HUDEP-2 (cell line): ENCODE results near the gene DYRK4.
A peak's percentile ranks its signal among the peaks of the same experiment; 100 is the strongest.
"Not testable (repeated sequence)": the region's sequence is repeated elsewhere in the genome, so short reads cannot be mapped to it uniquely, and the experiment has no call there.

Experiments used
- DNase-seq, 76 experiments: peaks; one replicate each; lab custom pipeline; 2025; ENCODE audit not compliant: unreplicated experiment in 76 of 76; lab: John Stamatoyannopoulos, UW

DYRK4 gene, protein sequence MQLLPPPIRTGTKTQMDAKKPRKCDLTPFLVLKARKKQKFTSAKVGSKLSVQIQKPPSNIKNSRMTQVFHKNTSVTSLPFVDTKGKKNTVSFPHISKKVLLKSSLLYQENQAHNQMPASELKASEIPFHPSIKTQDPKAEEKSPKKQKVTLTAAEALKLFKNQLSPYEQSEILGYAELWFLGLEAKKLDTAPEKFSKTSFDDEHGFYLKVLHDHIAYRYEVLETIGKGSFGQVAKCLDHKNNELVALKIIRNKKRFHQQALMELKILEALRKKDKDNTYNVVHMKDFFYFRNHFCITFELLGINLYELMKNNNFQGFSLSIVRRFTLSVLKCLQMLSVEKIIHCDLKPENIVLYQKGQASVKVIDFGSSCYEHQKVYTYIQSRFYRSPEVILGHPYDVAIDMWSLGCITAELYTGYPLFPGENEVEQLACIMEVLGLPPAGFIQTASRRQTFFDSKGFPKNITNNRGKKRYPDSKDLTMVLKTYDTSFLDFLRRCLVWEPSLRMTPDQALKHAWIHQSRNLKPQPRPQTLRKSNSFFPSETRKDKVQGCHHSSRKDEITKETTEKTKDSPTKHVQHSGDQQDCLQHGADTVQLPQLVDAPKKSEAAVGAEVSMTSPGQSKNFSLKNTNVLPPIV

DNA sequence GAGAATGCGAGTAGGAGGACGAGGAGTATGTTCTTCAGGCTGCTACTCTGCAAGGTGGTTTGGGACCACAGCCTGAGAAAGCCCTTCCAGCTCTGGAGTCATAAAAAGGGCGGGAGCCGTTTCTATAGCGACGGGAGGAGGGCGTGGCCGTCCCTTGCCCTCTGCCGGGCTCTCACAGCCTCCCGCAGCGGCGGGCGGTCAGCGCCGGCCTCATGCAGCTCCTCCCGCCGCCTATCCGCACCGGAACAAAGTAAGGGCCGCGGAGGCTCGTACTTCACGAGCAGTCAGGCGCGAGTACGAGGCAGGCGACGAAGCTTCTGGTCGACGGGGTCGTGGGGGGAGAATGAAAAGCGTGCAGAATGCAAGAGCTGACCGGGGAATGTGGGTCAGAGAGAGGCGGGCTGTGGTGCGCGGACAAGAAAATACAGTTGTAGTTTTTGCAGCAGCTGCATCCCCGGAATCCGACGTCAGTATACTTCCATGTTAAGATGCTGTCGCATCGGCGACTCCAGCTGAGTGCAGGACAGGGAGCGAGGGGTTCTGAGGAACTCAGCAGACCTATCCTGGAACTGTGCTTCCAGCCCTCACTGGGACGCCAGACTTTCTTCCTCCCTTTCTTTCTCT lies at the start of gene DYRK4:
TSS of gene DYRK4 (plus strand) at position 175 of the 624 bp plus-strand sequence. CDS start at position 213, 38 bp downstream.
- DNase-seq = peak in 33 of 76 experiments; percentile 1 to 55 (median 25)

DNA sequence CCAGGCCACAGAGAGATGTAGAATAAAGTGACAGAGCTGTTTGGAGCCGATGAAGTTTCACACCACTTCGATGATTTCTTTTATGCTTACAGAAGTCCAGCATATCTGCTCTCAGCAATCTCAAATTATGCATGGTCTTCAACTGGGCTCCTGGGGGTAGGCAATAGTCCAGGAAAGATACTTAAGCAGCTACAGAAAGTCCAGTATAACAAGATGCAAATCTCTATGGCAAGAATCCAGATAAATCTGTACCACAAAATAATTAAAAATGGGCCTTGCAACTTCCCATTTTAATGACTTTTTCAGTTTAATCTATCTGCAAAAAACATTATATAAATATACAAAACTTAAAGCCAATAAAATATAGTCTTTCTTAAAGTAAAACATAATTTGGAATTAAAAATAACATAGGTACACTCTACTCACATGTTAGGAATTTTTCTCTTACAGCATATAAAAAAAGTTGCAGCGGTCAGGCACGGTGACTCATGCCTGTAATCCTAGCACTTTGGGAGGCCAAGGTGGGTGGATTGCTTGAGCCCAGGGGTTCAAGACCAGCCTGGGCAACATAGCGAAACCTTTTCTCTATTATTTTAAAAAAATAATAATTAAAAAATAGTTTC lies 43.8 kb upstream of the DYRK4 start:
- no peak for DNase-seq

DNA sequence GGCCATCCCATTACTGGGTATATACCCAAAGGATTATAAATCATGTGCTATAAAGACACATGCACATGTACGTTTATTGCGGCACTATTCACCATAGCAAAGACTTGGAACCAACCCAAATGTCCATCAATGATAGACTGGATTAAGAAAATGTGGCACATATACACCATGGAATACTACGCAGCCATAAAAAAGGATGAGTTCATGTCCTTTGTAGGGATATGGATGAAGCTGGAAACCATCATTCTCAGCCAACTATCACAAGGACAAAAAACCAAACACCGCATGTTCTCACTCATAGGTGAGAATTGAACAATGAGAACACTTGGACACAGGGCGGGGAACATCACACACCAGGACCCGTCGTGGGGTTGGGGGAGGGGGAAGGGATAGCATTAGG lies 38.6 kb upstream of the DYRK4 start:
- DNase-seq = not testable (repeated sequence)

DNA sequence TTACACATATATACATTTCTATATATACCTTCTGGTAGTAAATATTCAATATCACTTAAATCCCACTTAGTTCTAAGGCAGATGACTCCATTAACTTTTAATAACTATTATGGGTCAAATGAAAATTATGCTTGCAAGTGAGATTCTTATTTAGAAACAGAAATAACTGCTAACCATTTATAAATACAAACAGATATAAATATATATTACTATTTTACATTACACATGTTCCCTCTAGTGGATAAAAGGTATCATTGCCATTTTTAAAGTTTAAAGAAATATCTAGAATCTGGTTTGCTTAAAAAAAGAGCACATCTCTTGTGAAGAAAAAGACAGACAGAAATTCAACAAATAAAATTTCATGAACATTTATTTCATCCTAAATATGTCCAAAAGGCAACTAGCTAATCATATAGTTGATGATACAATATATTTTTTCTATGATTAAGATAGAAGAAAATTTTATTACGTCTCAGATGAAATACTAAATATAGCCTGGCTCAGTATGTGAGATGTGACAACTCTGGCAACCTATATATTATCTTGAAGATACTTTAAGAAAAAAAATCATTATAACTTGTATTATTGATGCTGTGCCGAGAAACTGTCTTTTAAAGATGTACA lies 35.0 kb upstream of the DYRK4 start:
- no peak for DNase-seq

DNA sequence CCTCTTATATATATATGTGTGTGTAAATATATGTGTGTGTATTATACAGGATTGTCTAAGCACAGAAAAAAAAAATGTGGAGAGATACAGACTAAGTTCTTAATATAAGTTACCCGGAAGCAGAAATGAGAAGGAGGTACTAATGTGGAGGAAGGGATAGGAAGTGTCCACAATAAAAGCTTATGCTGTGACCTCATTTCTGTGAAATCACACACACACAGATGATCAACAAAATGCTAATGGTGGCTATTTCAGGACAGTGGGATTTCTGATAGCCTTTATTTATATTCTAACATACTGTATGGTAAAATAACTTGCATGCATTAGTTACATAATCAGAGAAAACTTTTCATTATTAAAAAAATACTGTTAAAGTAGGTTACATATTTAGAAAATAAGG lies 31.8 kb upstream of the DYRK4 start:
- DNase-seq = no peak

DNA sequence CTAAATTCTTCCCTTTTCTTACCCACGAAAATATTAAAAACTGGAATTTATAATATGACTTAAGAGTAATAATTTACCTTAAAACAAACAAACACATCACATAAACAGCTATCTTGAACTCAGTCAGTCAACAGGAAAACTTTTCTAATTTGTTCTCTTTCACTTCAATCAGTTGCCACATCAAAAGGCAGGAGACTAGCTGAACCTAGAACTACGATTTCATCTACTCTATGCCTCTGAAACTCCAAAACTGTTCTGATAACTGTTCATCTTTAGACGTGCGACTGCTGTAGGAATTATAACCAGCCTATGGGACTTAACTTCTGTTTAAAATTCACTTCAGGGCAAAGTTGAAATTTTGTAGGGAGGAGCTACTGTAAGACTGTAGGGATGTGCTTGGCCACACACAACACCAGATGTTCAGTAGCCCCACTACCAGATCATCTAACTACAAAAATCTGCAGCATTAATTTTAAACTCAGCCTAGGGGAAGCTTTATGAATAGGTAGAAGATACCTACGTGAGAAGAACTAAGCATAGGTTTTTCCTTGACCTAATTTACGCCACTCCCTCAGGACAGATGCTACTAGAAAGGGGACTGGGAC lies 30.9 kb upstream of the DYRK4 start:
- no peak for DNase-seq

DNA sequence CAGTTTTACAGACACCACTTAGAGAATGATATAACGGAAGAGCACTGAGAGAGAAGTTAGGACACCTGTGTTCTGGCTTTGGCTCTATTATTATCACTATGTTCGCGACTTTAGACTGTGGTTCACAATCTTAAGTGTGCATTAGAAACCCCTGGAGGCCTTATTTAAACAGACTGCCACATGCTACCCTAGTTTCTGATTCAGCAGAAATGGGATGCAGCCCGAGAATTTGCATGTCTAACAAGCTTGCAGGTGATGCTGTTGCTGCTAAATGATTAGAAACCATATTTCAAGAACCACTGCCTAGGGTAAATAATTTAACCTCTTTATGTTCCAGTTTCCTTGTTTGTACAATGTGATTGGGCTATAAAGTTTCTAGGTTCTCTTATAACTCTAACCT lies 26.9 kb upstream of the DYRK4 start:
- DNase-seq = no peak

DNA sequence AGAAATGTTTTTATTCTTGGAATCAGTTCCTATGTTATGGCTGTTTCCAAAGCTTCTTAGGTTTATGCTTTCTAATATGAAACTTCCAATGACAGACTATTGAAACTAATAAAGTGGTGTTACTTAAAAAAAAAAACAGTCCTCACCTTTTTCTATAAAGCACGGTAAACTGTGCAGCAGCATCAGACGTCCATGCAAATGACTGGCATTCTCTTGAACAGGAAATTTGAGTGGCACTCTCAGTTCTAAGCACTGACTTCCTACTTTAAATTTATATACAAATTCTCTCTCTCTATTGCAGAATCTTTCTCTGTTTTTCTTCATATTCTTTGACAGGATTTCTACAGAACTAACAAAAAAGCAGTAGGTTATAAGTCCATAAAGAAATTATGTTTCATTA lies 26.1 kb upstream of the DYRK4 start:
- no peak for DNase-seq

DNA sequence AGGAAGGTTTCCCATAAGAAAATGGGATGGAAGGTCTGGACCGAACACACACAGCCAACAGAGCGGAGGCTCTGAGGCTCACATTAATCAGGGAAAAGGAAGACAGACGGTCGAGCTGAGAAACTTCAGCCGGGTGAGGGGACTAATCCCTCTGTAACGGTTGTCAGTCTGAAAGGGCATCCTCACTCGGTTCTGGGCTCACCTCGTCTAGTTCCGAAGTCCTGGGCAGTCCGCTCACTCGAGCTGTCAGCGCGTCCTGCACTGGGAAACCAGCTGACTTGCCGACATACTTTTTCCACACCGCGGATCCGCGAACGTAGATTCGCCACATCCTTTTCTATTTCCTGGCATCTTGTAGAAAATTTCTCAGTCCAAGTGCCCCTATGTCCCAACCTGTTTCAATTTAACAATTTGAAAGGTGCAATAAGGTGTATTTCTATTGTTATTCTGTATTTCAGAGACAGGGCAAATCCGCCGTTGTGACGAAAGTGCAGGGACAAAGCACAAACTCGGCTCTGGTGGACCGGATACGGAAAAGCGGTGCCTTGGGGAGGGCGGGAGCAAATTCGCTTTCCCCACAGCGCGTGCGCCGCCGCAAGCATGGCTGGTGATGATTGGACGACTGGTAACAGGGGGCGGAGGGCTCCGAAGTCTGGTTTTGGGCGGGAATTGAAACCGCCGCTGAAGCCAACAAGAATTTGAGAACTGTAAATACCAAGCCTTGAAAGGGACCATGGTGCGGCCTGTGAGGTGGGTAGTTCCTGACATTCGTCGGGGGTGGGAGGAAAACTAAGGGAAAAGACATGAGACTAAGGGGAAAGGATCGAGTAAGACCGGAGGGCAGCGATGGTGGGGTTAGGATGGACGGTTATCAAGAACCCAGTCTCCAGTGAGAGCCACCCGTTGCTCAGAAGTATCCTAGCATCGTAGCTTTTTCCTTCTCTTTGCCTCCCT lies 23.5 kb upstream of the DYRK4 start, which contains the start of gene RAD51AP1:
TSS of gene RAD51AP1 (plus strand) at position 684 of the 954 bp plus-strand sequence. CDS start at position 734, 50 bp downstream.
- DNase-seq = peak; percentile 16 to 96 (median 90)

DNA sequence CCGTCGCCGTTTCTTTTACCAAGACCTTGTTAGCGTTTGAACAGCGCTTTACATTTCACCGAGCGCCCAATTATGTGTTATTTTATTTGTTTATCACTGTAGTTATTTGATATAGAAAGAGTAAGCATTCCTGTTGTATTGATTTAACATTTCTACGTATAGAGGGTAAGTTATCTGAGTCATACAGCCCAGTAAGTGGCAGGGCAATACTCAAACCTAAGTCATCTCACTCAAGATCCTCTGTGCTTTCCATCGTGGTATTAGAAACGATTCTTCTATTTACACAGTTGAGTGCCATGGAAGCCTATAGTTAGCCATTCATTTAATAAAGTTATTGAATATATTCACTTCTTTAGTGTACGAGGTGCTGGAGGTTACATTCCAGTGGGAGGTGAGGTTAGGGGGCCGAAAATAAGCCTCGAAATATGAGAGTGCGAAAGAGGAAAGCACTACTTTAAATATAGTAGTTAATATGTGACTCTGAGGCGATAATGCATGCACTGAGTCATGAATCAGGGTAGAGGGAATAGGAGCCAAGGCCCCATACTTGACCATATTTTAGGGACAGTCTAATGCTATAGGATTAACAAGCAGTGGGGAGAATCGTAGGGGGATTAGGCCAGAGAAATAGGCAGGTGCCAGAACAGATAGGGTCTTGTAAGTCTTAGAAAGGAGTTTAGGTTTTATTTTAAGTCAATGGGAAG lies 22.7 kb upstream of the DYRK4 start:
- peak in 1 of 76 experiments; percentile 7 for DNase-seq

DNA sequence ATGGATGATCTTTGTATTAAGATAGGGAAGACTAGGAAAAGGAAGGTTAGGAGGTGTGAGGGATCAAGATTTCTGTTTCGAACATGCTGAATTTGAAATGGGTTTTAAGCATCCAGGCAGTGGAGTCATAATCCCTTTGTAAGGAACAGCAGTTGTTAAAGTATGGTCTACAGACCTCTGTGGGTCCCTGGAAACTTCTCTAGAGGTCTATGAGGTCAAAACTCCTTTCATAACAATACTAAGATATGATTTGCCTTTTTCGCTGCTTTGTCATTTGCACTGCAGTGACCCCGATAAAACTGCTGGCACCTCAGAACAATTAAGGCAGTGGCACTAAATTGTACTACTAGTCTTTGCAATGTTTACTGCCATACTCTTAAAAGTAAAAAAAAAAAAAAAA lies 21.8 kb upstream of the DYRK4 start:
- DNase-seq = no peak

DNA sequence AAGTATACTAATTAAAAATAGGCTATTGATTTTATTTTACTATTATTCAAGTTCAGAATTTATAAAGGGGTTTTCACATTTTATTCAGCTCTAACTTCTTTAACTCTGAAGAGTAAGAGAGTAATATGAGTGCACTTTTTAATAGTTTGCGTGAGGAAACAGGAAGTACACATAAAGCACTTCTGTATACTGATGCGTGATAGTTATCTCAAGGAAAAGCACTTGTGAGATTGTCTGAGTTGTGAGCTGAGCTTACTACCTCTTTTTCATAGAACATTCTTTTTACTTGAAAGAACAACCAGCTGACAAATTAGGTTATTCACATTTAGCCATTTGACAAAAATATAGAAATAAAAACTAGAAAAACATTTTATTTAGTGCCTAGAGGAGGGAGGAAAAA lies 21.4 kb upstream of the DYRK4 start:
- DNase-seq = peak in 2 of 76 experiments; percentile 0 to 5

DNA sequence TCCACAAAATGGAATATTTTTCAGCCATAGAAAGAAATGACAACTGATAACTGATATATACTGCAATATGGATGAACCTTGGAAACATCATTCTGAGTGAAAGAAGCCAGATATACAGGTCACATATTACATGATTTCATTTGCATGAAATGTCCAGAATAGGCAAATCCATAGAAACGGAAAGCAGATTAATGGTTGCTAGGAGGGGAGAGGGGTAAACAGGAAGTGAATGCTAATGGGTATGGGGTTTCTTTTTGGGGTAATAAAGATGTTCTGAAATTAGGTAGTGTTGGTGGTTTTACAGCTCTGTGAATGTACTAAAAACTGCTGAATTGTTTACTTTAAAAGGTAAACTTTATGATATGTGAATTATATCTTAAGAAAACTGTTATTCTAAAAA lies 16.8 kb upstream of the DYRK4 start:
- no peak for DNase-seq

DNA sequence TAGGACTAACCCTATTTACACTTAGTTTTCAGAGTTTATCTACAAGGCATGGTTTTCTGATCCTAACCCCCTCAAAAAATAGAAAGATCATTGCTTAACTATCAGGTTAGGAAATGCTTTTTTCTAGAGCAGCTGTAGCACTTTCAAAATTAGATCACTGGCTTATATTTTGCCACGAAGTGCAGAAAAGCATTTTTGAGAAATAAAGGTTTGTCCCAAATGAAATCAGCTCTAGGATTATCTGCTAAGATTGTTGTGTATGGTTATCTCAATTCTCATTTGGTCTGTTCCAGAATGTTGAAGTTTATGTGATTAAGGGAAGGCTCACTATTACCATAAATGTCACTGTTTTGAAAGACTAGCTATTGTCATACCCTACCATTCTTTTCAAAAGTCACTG lies 9.8 kb upstream of the DYRK4 start:
- no peak for DNase-seq

DNA sequence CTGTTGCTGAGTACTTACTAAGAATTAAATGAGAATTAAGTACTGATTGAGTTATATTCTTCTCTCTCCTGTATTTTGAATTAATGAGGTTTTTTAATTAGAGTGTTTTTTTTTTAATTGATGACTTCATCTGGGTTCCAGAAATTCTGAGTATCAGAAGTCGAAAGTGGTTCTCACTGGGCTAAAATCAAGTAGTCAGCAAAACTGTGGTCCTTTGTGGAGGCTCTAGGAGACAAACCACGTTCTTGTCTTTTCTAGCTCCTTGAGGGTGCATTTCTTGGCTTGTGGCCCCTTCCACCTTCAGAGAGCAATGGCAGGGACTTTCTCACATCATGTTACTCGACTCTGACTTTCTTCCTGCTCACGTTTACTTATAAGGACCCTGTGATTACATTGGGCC lies 8.1 kb upstream of the DYRK4 start:
- no peak for DNase-seq

DNA sequence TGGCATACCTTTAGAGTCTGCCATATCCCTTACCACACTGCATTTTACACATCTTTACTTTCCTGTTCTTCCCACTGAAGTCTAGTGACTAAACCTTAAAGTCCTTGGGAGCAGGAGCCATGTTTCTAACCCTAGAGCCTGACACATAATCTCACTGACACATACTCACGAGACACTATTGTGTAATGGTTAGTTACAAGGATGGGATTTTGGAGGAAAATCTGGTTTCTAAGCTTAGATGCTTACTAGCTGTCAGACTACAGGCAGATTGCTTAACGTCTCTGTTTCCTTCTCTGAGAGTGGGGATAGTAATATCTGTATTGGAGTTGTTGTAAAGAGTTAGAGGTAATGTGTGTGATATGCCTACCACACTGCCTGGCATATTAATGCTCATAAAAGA lies 6.2 kb upstream of the DYRK4 start:
- DNase-seq = no peak

DNA sequence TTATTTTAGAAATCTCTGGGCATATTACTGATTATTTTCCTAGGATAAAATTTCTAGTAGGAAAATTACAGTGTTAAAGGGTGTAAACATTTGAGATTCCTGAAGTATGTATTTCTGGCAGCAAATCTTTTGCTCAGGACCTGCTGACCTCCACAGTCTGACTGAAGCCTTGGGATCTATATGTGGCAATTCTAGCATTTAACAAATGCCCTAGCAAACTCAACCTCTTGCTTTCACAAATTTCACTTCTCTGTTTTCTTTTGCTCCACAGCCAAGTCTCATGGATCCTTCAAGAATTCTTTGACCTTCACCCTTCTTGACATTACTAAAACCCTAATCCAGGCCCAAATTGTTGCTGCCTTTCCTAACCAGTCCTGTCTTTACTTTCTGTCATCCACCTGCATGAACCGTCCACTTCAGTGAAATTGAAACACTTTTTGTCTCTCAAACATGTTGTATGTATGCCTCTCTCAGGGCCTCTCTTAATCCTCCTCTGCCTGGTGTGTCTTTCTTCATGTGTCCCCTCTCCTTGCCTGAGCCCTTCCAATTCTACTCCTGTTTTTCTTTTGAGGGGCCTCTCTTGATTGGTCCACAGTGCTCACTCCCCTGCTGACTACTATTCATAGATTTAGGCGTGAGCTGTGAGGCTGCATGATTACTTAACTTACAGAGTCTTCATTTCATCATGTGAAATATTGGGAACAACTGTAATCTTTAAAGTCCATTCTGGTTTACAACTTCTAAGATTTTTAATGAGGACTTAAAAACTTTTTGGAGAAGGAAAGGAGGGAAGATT lies 5.1 kb upstream of the DYRK4 start:
- no peak for DNase-seq

DNA sequence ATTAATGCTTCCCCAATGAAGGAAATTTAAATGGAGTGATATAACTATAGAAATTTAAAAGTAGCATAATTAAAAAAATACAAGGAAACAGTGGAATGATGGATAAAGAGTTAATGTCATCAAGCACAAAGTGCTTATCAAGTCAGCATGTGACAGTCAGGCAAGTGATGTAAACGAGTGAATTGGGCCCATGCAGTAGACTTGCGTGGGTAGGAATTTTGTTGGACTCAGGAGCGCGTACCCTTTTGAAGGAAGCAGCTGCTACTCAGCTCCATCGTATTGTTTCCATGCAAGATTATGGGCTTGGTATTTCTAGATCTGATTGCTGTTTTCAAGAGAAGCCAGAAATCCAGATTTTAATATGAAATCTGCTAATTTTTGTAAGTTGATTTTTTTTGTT lies 4.4 kb upstream of the DYRK4 start:
- DNase-seq = no peak
